Fibroblast of mammary gland (primary cell): Measurements from ENCODE around the gene SLC44A5.
"Not testable (repeated sequence)": the region's sequence is repeated elsewhere in the genome, so short reads cannot be mapped to it uniquely, and the experiment has no call there.

Source experiments
- DNase-seq: peaks from one replicate; pipeline ENCODE4 v3.0.0-alpha.2; 2010; ENCODE audit warnings: low read depth
- H3K4me3 ChIP-seq: 2 replicates; pipeline ENCODE4 v1.5.1; 2011; ENCODE audit warnings: low read depth, mild to moderate bottlenecking, low read length, moderate library complexity; ENCODE audit not compliant: control insufficient read depth
- CTCF ChIP-seq: conservative IDR thresholded peaks from 2 replicates; pipeline ENCODE4 v1.5.1; 2011; ENCODE audit warnings: low read depth, low read length, inconsistent platforms; ENCODE audit not compliant: control insufficient read depth, insufficient read depth

The SLC44A5 gene

GRCh38 chr1:75611014-75611413 lies at the start of gene SLC44A5:
TSS of gene SLC44A5 (minus strand) at chr1:75611114. CDS start at chr1:75541447, 69,667 bp downstream.
- TF ChIP-seq CTCF, result no peak
- no peak for DNase-seq
- no peak within 1 kb of the TSS for H3K4me3 ChIP-seq

GRCh38 chr1:75655931-75656330 lies 45.0 kb upstream of the SLC44A5 start:
- H3K4me3 ChIP-seq, result no peak overlapping the region
- no peak for DNase-seq
- TF ChIP-seq CTCF, result no peak

GRCh38 chr1:75647183-75647582 lies 36.3 kb upstream of the SLC44A5 start:
- H3K4me3 ChIP-seq, DNase-seq: not testable (repeated sequence)

GRCh38 chr1:75645153-75645552 lies 34.2 kb upstream of the SLC44A5 start:
- not testable (repeated sequence) for DNase-seq, H3K4me3 ChIP-seq

- DNase-seq, result peak; percentile 1
- H3K4me3 ChIP-seq, result no peak overlapping the region
- no peak for TF ChIP-seq CTCF
These were observed 32.5 kb upstream of the SLC44A5 start for GRCh38 chr1:75643460-75643859.

GRCh38 chr1:75641325-75641724 lies 30.4 kb upstream of the SLC44A5 start:
- no peak for DNase-seq
- no peak overlapping the region for H3K4me3 ChIP-seq
- no peak for TF ChIP-seq CTCF

- no peak for DNase-seq
- no peak overlapping the region for H3K4me3 ChIP-seq
- no peak for TF ChIP-seq CTCF
These were observed 29.2 kb upstream of the SLC44A5 start for GRCh38 chr1:75640137-75640536.

GRCh38 chr1:75632350-75632949 lies 21.5 kb upstream of the SLC44A5 start:
- no peak overlapping the region for H3K4me3 ChIP-seq
- peak; percentile 78 for TF ChIP-seq CTCF
- DNase-seq, result peak; percentile 30
